Activated T-cell treated with anti-CD3 and anti-CD28 coated beads, Interleukin-2, amount 50 U/mL, for 24 hours (primary cell): ENCODE data around the gene RNF126.
A peak's percentile ranks its signal among the peaks of the same experiment; 100 is the strongest.

ENCODE experiments used
- DNase-seq: peaks from one replicate; pipeline ENCODE4 v3.0.0-alpha.2; 2020
- H3K27ac Mint-ChIP-seq: 2 replicates; pipeline ENCODE4 v1.8.0; 2020; ENCODE audit warnings: mild to moderate bottlenecking, mixed read lengths
- H3K27me3 Mint-ChIP-seq: 2 replicates; pipeline ENCODE4 v1.8.0; 2020; ENCODE audit warnings: mixed read lengths
- H3K36me3 Mint-ChIP-seq: 2 replicates; pipeline ENCODE4 v1.8.0; 2020; ENCODE audit warnings: low read depth, mixed read lengths
- H3K4me1 Mint-ChIP-seq: 2 replicates; pipeline ENCODE4 v1.8.0; 2020; ENCODE audit warnings: low read depth, mixed read lengths
- H3K4me3 Mint-ChIP-seq: 2 replicates; pipeline ENCODE4 v1.8.0; 2020; ENCODE audit warnings: mild to moderate bottlenecking, moderate library complexity, mixed read lengths
- H3K9me3 Mint-ChIP-seq: 2 replicates; pipeline ENCODE4 v1.8.0; 2020; ENCODE audit warnings: mixed read lengths

The RNF126 gene

GRCh38 chr19:660793-661426, 2.1 kb downstream of the RNF126 start:
- peak overlapping the region; percentile 98 for H3K4me3 Mint-ChIP-seq
- DNase-seq, result no peak
- H3K4me1 Mint-ChIP-seq, result peaks cover 61% of the 10 kb centered on the region
- peak overlapping the region; percentile 98 for H3K27ac Mint-ChIP-seq
- H3K9me3 Mint-ChIP-seq, result no peaks in the 10 kb centered on the region
- H3K27me3 Mint-ChIP-seq, result no peaks in the 10 kb centered on the region
- H3K36me3 Mint-ChIP-seq, result peaks cover 57% of the 10 kb centered on the region

GRCh38 chr19:658916-659839, 3.8 kb downstream of the RNF126 start:
- Mint-ChIP-seq H3K27ac (peak overlapping the region; percentile 98), H3K4me3 (peak overlapping the region; percentile 98), H3K9me3 (no peaks in the 10 kb centered on the region), H3K4me1 (peaks cover 65% of the 10 kb centered on the region), H3K36me3 (peaks cover 71% of the 10 kb centered on the region), H3K27me3 (no peaks in the 10 kb centered on the region)
- DNase-seq, result no peak

GRCh38 chr19:658059-658839, 4.8 kb downstream of the RNF126 start:
- H3K9me3 Mint-ChIP-seq, result no peaks in the 10 kb centered on the region
- peak overlapping the region; percentile 69 for H3K27ac Mint-ChIP-seq
- DNase-seq, result no peak
- H3K36me3 Mint-ChIP-seq, result peaks cover 80% of the 10 kb centered on the region
- peak overlapping the region; percentile 31 for H3K4me3 Mint-ChIP-seq
- H3K4me1 Mint-ChIP-seq, result peaks cover 60% of the 10 kb centered on the region
- no peaks in the 10 kb centered on the region for H3K27me3 Mint-ChIP-seq

- DNase-seq, result no peak
- peaks cover 85% of the 10 kb centered on the region for H3K36me3 Mint-ChIP-seq
- peaks cover 61% of the 10 kb centered on the region for H3K4me1 Mint-ChIP-seq
- peak overlapping the region; percentile 63 for H3K27ac Mint-ChIP-seq
- no peak overlapping the region for H3K4me3 Mint-ChIP-seq
- no peaks in the 10 kb centered on the region for H3K9me3 Mint-ChIP-seq
- H3K27me3 Mint-ChIP-seq, result no peaks in the 10 kb centered on the region
Observed at GRCh38 chr19:657611-658010, 5.4 kb downstream of the RNF126 start.

- Mint-ChIP-seq H3K4me3 (no peak overlapping the region), H3K36me3 (peaks cover 84% of the 10 kb centered on the region), H3K9me3 (no peaks in the 10 kb centered on the region), H3K27me3 (no peaks in the 10 kb centered on the region), H3K27ac (peak overlapping the region; percentile 63), H3K4me1 (peaks cover 61% of the 10 kb centered on the region)
- DNase-seq, result no peak
Observed at GRCh38 chr19:656751-657559, 6.1 kb downstream of the RNF126 start.

GRCh38 chr19:655691-656090, 7.3 kb downstream of the RNF126 start:
- peaks cover 80% of the 10 kb centered on the region for H3K36me3 Mint-ChIP-seq
- no peak for DNase-seq
- H3K4me3 Mint-ChIP-seq, result no peak overlapping the region
- H3K27ac Mint-ChIP-seq, result peak overlapping the region; percentile 79
- no peaks in the 10 kb centered on the region for H3K27me3 Mint-ChIP-seq
- no peaks in the 10 kb centered on the region for H3K9me3 Mint-ChIP-seq
- peaks cover 56% of the 10 kb centered on the region for H3K4me1 Mint-ChIP-seq

GRCh38 chr19:653425-653824, 9.6 kb downstream of the RNF126 start:
- no peak for DNase-seq
- peaks cover 73% of the 10 kb centered on the region for H3K36me3 Mint-ChIP-seq

GRCh38 chr19:652467-653389, 10.3 kb downstream of the RNF126 start:
- Mint-ChIP-seq H3K36me3 (peaks cover 72% of the 10 kb centered on the region), H3K27ac (no peak overlapping the region), H3K9me3 (no peaks in the 10 kb centered on the region), H3K4me1 (peaks cover 34% of the 10 kb centered on the region), H3K4me3 (no peak overlapping the region), H3K27me3 (no peaks in the 10 kb centered on the region)
- no peak for DNase-seq

More at GRCh38 chr19:653425-653824, 9.6 kb downstream of the RNF126 start:
- H3K4me3 Mint-ChIP-seq, result no peak overlapping the region
- peaks cover 36% of the 10 kb centered on the region for H3K4me1 Mint-ChIP-seq
- H3K27ac Mint-ChIP-seq, result no peak overlapping the region
- H3K9me3 Mint-ChIP-seq, result no peaks in the 10 kb centered on the region
- H3K27me3 Mint-ChIP-seq, result no peaks in the 10 kb centered on the region

GRCh38 chr19:651991-652390, 11.0 kb downstream of the RNF126 start:
- H3K4me3 Mint-ChIP-seq, result no peak overlapping the region
- no peaks in the 10 kb centered on the region for H3K9me3 Mint-ChIP-seq
- H3K4me1 Mint-ChIP-seq, result peaks cover 26% of the 10 kb centered on the region
- H3K27ac Mint-ChIP-seq, result no peak overlapping the region
- DNase-seq, result no peak
- peaks cover 68% of the 10 kb centered on the region for H3K36me3 Mint-ChIP-seq
- no peaks in the 10 kb centered on the region for H3K27me3 Mint-ChIP-seq

GRCh38 chr19:651114-651818, 11.7 kb downstream of the RNF126 start:
- DNase-seq, result no peak
- Mint-ChIP-seq H3K27me3 (no peaks in the 10 kb centered on the region), H3K36me3 (peaks cover 68% of the 10 kb centered on the region), H3K4me1 (peaks cover 23% of the 10 kb centered on the region), H3K9me3 (no peaks in the 10 kb centered on the region), H3K4me3 (no peak overlapping the region), H3K27ac (no peak overlapping the region)

GRCh38 chr19:650121-650520, 12.9 kb downstream of the RNF126 start:
- no peaks in the 10 kb centered on the region for H3K27me3 Mint-ChIP-seq
- no peaks in the 10 kb centered on the region for H3K9me3 Mint-ChIP-seq
- H3K4me1 Mint-ChIP-seq, result peaks cover 12% of the 10 kb centered on the region
- DNase-seq, result no peak
- no peak overlapping the region for H3K27ac Mint-ChIP-seq
- H3K4me3 Mint-ChIP-seq, result no peak overlapping the region
- H3K36me3 Mint-ChIP-seq, result peaks cover 66% of the 10 kb centered on the region

- H3K36me3 Mint-ChIP-seq, result peaks cover 67% of the 10 kb centered on the region
Observed at GRCh38 chr19:648904-649801, 13.9 kb downstream of the RNF126 start.

More at GRCh38 chr19:648904-649801, 13.9 kb downstream of the RNF126 start:
- Mint-ChIP-seq H3K27ac (no peak overlapping the region), H3K4me1 (peaks cover 7% of the 10 kb centered on the region), H3K4me3 (no peak overlapping the region), H3K9me3 (no peaks in the 10 kb centered on the region), H3K27me3 (no peaks in the 10 kb centered on the region)
- DNase-seq, result no peak
